Panc1 (cell line): ENCODE results near the gene ASRGL1. TPM values are rescaled to one million over a fixed set of nuclear protein-coding genes. Genes with fewer than 3 reads are reported as not detected.

Experiments
- ATAC-seq: fragments of 200-7000 bp; cut with Tn5 transposase; 2 replicates; pipeline ENCODE4 v1.9.1; 2020; ENCODE audit warnings: mild to moderate bottlenecking, moderate library complexity
- BruUV-seq: library from RNA; stranded (reverse); fragments of 400-500 nt; replicated peaks from 2 replicates; lab custom pipeline; 2021; lab: Mats Ljungman, UMichigan
- CTCF ChIA-PET: fragments of 300-600 bp; sonication (Branson Sonifier 250); formaldehyde crosslinking; loops from one replicate; lab custom pipeline; 2022; ENCODE audit warnings: antibody characterized with exemption; lab: Charles Lee
- POLR2A ChIA-PET: fragments of 300-600 bp; sonication (Branson Sonifier 250); formaldehyde crosslinking; loops from one replicate; lab custom pipeline; 2022; ENCODE audit warnings: antibody characterized with exemption; lab: Charles Lee
- DNase-seq: peaks from one replicate; pipeline ENCODE4 v3.0.0-alpha.2; 2010; ENCODE audit warnings: low read depth, low spot score
- H3K27ac ChIP-seq: 2 replicates; pipeline ENCODE4 v1.5.1; 2011; ENCODE audit warnings: mild to moderate bottlenecking, low read length, inconsistent platforms
- H3K27me3 ChIP-seq: fragments of 200-500 bp; sonication (Bioruptor generic); 2 replicates; pipeline ENCODE4 v1.6.0; 2014; ENCODE audit warnings: low read length, inconsistent platforms; ENCODE audit not compliant: control insufficient read depth, insufficient read depth
- H3K36me3 ChIP-seq: fragments of 200-500 bp; sonication (Bioruptor generic); 2 replicates; pipeline ENCODE4 v1.5.1; 2014; ENCODE audit warnings: inconsistent platforms, mild to moderate bottlenecking, low read length, moderate library complexity; ENCODE audit not compliant: control insufficient read depth, insufficient read depth
- H3K4me1 ChIP-seq: 2 replicates; pipeline ENCODE4 v1.5.1; 2011; ENCODE audit warnings: inconsistent platforms, mild to moderate bottlenecking, low read length, moderate library complexity; ENCODE audit not compliant: control insufficient read depth, insufficient read depth
- H3K4me3 ChIP-seq, 2 experiments: 2 replicates each; pipeline ENCODE4 v1.5.1; 2011 to 2012; ENCODE audit warnings: low read depth in 2 of 2, low read length in 2 of 2, mild to moderate bottlenecking in 2 of 2, inconsistent platforms in 1 of 2, moderate library complexity in 1 of 2
- H3K9me3 ChIP-seq: fragments of 200-500 bp; sonication (Bioruptor generic); 2 replicates; pipeline ENCODE4 v1.5.1; 2014; ENCODE audit warnings: low read depth, mild to moderate bottlenecking, inconsistent platforms, low read length, moderate library complexity; ENCODE audit not compliant: control insufficient read depth, insufficient read depth
- POLR2AphosphoS5 ChIP-seq: IDR thresholded peaks from 2 replicates; pipeline ENCODE4 v1.6.1; 2012; ENCODE audit warnings: mild to moderate bottlenecking, low read depth, low read length, moderate library complexity
- SIN3A ChIP-seq: IDR thresholded peaks from 2 replicates; pipeline ENCODE4 v1.6.1; 2012; ENCODE audit warnings: low read depth, mild to moderate bottlenecking, low read length, moderate library complexity, borderline replicate concordance; ENCODE audit not compliant: insufficient read depth
- TCF7L2 ChIP-seq: IDR thresholded peaks from 2 replicates; pipeline ENCODE4 v1.6.1; 2011; ENCODE audit warnings: mild to moderate bottlenecking, low read depth, low read length, inconsistent platforms
- in situ Hi-C: cut with HindIII; loops from 2 replicates; pipeline ENCODE4 v1.10.0; 2016; ENCODE audit warnings: low sequenced_read_pairs, low pct_unique_long_range_greater_than_20kb
- intact Hi-C: fragments of 100-400 bp; cut with micrococcal nuclease; formaldehyde crosslinking; loops from one replicate; pipeline ENCODE4 v1.10.0; 2022; ENCODE audit not compliant: unreplicated experiment
- total RNA-seq: library from RNA; stranded (reverse); gene quantifications from one replicate; pipeline ENCODE4 v1.2.1, GENCODE V29; 2021; ENCODE audit not compliant: unreplicated experiment
- TF ChIP-seq, protein P1 (sequence below): fragments of 450-650 bp; IDR thresholded peaks from 2 replicates; pipeline ENCODE4 v1.5.1; 2017; ENCODE audit warnings: mild to moderate bottlenecking
- TF ChIP-seq, protein P2 (sequence below), 2 experiments: IDR thresholded peaks; 2 replicates each; pipeline ENCODE4 v1.6.1; 2011 to 2012; ENCODE audit warnings: low read depth in 2 of 2, control low read depth in 1 of 2, low read length in 1 of 2, mild to moderate bottlenecking in 1 of 2, moderate library complexity in 1 of 2; ENCODE audit not compliant: insufficient read depth in 1 of 2

ASRGL1 gene
- total RNA-seq, 1 experiment from 2014 or later, result 43.2 TPM

DNA sequence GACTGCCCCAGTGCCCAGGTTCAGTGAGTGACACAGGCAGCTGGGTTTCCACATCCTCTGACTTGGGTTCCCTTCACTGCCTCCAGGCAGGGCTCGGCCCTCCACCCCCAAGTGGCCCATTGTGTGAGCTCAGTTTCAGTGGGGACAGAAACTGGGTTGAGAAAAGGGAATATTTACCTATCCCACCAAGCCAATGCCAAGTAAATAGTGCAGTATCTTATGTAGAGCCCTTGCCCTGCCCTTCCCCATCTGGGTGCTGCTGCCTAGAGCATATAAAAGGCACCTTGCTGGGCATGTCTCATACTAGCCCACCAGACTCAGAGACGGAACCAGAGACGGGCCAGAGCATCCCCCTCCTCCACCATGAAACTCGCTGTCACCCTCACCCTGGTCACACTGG lies 81.5 kb downstream of the ASRGL1 start, which contains the start of gene SCGB1A1:
SCGB1A1 (plus strand) TSS at position 301 of the 400 bp plus-strand sequence; CDS start at position 364, 63 bp downstream.
- TF ChIP-seq, protein P1, sequence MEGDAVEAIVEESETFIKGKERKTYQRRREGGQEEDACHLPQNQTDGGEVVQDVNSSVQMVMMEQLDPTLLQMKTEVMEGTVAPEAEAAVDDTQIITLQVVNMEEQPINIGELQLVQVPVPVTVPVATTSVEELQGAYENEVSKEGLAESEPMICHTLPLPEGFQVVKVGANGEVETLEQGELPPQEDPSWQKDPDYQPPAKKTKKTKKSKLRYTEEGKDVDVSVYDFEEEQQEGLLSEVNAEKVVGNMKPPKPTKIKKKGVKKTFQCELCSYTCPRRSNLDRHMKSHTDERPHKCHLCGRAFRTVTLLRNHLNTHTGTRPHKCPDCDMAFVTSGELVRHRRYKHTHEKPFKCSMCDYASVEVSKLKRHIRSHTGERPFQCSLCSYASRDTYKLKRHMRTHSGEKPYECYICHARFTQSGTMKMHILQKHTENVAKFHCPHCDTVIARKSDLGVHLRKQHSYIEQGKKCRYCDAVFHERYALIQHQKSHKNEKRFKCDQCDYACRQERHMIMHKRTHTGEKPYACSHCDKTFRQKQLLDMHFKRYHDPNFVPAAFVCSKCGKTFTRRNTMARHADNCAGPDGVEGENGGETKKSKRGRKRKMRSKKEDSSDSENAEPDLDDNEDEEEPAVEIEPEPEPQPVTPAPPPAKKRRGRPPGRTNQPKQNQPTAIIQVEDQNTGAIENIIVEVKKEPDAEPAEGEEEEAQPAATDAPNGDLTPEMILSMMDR, result no peak
- TF ChIP-seq, protein P2, sequence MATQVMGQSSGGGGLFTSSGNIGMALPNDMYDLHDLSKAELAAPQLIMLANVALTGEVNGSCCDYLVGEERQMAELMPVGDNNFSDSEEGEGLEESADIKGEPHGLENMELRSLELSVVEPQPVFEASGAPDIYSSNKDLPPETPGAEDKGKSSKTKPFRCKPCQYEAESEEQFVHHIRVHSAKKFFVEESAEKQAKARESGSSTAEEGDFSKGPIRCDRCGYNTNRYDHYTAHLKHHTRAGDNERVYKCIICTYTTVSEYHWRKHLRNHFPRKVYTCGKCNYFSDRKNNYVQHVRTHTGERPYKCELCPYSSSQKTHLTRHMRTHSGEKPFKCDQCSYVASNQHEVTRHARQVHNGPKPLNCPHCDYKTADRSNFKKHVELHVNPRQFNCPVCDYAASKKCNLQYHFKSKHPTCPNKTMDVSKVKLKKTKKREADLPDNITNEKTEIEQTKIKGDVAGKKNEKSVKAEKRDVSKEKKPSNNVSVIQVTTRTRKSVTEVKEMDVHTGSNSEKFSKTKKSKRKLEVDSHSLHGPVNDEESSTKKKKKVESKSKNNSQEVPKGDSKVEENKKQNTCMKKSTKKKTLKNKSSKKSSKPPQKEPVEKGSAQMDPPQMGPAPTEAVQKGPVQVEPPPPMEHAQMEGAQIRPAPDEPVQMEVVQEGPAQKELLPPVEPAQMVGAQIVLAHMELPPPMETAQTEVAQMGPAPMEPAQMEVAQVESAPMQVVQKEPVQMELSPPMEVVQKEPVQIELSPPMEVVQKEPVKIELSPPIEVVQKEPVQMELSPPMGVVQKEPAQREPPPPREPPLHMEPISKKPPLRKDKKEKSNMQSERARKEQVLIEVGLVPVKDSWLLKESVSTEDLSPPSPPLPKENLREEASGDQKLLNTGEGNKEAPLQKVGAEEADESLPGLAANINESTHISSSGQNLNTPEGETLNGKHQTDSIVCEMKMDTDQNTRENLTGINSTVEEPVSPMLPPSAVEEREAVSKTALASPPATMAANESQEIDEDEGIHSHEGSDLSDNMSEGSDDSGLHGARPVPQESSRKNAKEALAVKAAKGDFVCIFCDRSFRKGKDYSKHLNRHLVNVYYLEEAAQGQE (IDR thresholded peaks at IDR 0.05; ENCODE audit: insufficient read depth in 1 of 2, low read depth in 2 of 2, low read length in 1 of 2), result no peak
- TF ChIP-seq SIN3A, result no peak
- TF ChIP-seq TCF7L2, result no peak
- TF ChIP-seq POLR2AphosphoS5, result no peak
- Histone ChIP-seq H3K4me1 (peaks cover 23% of the 10 kb centered on the region), H3K4me3 (no peak within 1 kb of the TSS), H3K27me3 (no peaks in the 10 kb centered on the region), H3K36me3 (no peaks in the 10 kb centered on the region), H3K9me3 (no peaks in the 10 kb centered on the region), H3K27ac (peak within 1 kb of the TSS; percentile 62)
- ChIA-PET CTCF (no interaction called here), POLR2A (no interaction called here)
- in situ Hi-C loops, result no loop called here
- DNase-seq, result no peak
- intact Hi-C loops, result no loop called here
- no TSS peak for BruUV-seq
- ATAC-seq, result no peak

DNA sequence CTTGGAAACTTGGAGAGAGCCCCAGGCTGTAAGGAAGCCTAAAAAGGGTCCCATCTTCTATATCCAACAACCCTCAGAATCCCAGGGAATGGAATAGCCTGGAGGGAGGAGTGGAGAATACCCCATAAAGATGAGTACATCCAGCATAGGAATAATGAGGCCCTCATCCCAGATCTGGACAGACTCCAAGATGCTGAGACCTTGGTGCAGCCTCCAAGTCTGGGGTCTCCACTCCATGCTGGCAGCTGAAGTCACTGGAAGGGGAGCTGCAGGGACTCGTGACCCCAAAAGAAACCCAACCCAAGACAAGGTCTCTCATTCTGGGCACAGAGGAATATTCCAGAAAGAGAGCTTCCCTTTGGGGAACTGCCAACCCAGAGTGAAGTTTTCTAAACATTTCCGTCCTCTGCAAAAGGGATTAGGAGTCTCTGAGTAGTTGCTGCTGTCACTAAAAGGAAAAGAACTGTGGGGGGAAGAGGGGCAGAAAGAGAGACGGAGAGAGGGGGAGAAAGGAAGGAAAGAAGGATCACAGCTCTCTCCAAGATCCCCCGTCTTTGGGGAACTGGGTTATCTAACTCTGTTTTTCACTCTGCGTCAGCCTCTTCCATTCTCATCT lies 82.2 kb downstream of the ASRGL1 start:
- Histone ChIP-seq H3K4me1 (peaks cover 21% of the 10 kb centered on the region), H3K27me3 (no peaks in the 10 kb centered on the region), H3K9me3 (no peaks in the 10 kb centered on the region), H3K27ac (peak overlapping the region; percentile 62), H3K36me3 (no peaks in the 10 kb centered on the region), H3K4me3 (no peak overlapping the region)
- no peak for DNase-seq
- TF ChIP-seq TCF7L2, result no peak
- TF ChIP-seq, protein P2 (IDR thresholded peaks at IDR 0.05; ENCODE audit: insufficient read depth in 1 of 2, low read depth in 2 of 2, low read length in 1 of 2), result no peak
- intact Hi-C loops, result no loop called here
- no peak for ATAC-seq
- BruUV-seq, result no TSS peak
- ChIA-PET CTCF (interaction anchor here (1.0 kb wide), 1 partner anchor 24 kb away, joined by 3 read pairs; no protein-coding TSS in a partner anchor), POLR2A (no interaction called here)
- in situ Hi-C loops, result no loop called here
